Measurements from ENCODE around the gene C9orf50.
"Not testable (repeated sequence)": the region's sequence is repeated elsewhere in the genome, so short reads cannot be mapped to it uniquely, and the experiment has no call there.

The C9orf50 gene

DNA sequence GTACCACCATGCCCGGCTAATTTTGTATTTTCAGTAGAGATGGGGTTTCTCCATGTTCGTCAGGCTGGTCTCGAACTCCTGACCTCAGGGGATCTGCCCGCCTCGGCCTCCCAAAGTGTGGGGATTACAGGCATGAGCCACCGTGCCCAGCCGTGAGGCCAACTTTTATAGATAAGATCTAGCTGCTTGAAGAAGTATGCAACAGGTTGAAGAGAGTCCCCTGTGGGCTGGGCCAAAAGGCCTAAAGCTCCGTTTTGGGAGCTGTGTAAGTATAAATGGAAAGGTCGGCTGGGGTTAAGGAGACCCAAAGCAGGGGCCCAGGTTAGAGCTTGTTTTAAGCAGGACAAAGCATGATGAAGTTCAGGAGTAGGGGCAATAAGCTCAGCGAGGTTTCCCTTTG is 28.1 kb downstream of the C9orf50 start:
- not testable (repeated sequence) for DNase-seq (ENCODE audit: low read depth in 3 of 3, low spot score in 1 of 3)

DNA sequence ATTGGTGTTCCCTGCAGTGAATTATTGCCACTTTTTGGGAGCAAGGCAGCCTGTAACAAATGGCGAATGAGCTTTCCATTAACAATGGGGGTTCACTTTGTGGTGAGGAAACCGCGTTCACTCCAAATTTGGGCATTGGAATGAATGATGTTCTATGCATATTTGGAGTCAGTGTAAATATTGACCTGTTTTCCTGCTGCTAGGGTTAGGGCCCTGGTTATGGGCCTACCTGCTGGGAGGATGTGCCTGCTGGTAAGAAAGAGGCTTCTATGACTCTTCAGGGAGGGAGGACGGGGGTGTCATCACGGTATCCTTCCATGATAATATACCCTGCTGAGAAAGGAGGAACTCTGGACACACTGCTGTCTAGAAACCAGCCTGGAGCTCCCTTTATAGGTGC is 29.0 kb downstream of the C9orf50 start:
- DNase-seq (ENCODE audit: low read depth in 3 of 3, low spot score in 1 of 3): no peak

DNA sequence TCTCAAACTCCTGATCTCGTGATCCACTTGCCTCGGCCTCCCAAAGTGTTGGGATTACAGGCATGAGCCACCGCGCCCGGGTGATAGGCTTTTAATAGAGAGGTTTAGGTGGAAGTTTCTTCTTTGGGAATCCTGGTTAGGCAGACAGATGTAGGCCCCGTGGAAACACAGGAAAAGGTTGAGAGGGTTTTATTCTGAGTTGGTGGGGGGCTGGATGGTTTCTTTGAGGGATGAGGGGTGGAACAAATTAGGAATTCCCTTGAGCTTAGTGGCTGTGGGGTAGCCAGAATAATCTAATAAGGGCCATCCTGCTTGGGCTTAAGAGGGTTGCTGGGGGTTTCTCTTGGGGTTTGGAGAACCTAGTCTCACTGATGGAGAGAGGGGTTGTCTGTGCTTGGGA is 30.4 kb downstream of the C9orf50 start:
- DNase-seq (ENCODE audit: low read depth in 3 of 3, low spot score in 1 of 3): no peak

DNA sequence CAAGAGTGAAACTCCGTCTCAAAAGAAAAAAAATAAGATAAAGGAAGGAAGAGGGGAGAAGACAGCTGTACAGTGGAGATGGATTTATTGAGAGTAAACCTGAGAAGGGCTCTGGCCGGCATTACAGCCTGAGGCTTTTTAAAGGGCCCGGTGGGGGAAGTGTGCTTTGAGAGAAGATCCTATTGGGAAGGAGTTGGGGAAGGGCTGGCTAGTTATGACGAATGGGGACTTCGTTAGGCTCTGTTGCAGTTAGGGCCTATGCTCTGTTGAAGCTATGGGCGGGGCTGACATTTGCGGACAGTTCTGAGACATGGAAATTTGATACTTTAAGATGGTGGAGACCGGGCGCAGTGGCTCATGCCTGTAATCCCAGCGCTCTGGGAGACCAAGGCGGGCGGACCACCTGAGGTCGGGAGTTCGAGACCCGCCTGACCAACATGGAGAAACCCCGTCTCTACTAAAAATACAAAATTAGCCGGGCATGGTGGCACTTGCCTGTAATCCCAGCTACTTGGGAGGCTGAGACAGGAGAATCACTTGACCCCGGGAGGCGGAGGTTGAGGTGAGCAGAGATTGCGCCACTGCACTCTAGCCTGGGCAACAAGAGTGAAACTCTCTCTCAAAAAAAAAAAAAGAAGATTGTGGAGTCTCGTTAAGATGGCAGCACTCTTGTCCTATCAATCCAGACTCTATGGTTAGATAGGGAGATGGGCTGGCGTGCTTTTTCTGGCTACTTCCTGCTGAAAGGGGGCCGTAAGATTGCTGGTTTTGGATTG is 33.2 kb downstream of the C9orf50 start:
- no peak for DNase-seq (ENCODE audit: low read depth in 3 of 3, low spot score in 1 of 3)

DNA sequence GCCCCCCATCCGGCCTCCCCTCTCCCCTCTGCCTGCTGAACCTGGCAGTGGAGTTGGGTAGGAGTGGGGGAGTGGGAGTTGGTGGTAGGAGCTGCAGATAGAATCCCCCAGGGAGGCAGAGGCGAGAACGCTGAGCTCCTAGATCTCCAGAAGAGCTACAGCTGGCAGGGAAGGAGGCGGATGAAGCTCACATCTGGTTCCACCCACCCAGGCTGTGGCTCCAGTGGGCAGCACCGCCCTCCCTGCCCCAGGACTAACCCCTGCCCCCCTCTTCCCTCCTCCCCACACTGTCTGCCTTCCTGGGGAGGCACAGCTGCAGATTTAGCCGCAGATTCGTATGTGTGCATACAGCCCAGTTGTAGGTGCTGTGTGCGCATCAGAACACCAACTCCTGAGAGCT is 34.2 kb downstream of the C9orf50 start:
- DNase-seq (ENCODE audit: low read depth in 3 of 3, low spot score in 1 of 3): no peak

DNA sequence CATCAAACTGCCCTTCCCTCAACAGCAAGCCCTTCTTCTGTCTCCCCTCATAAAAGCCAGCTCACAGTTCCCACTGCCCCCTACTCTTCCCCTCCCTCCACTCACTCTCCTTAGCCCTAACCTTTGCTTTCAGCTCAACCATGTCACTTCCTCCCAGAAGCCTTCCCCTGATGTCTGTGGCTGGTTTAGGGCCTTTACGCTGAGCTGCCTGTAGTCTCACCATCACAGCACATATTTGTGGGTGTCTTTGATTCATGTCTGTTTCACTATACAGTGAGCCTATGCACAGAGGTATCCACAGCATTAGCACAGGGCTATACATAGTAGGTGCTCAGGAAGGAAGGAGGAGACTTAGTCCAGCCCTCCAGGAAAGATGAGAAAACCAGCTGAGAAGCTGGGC is 34.7 kb downstream of the C9orf50 start:
- DNase-seq (ENCODE audit: low read depth in 3 of 3, low spot score in 1 of 3): no peak

DNA sequence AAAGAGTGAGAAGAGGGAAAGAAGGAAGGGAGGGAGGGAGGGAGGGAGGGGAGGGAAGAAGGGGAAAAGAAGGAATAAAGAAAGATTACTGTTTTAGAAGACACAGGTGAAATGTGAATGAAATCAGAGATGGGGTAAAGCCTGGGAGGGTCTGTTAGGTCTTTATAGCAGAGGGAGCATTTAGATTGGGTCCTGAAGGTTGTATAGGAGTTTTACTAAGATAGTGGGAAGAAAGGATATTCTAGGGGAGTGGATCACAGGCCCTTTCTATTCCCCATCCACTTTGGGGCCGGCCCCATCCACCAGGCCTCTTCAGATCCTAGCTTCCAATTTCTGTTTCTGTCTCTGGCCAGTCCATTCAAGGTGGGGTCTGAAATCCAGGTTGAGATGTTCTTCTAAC is 35.5 kb downstream of the C9orf50 start:
- DNase-seq (ENCODE audit: low read depth in 3 of 3, low spot score in 1 of 3): no peak

DNA sequence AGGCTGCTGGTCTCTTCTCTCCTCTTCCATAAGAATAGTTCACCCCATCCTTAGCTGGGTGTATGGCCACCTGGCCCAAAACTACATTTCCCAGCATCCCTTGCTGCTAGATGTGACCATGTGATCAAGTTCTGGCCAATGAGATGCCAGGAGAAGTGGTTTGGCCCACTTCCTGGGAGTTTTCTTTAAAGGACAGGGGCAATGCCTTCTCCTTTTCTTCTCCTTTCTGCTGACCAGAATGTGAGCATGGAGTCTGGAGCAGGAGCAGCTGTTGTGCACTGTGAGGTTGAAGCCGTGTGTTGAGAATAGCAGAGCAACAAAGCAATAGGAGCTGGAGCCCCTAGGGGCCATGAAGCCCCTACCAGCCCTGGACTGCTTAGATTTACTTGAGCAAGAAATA is 36.8 kb downstream of the C9orf50 start:
- peak in 2 of 3 donors; percentile 21 to 31 for DNase-seq (ENCODE audit: low read depth in 3 of 3, low spot score in 1 of 3)

DNA sequence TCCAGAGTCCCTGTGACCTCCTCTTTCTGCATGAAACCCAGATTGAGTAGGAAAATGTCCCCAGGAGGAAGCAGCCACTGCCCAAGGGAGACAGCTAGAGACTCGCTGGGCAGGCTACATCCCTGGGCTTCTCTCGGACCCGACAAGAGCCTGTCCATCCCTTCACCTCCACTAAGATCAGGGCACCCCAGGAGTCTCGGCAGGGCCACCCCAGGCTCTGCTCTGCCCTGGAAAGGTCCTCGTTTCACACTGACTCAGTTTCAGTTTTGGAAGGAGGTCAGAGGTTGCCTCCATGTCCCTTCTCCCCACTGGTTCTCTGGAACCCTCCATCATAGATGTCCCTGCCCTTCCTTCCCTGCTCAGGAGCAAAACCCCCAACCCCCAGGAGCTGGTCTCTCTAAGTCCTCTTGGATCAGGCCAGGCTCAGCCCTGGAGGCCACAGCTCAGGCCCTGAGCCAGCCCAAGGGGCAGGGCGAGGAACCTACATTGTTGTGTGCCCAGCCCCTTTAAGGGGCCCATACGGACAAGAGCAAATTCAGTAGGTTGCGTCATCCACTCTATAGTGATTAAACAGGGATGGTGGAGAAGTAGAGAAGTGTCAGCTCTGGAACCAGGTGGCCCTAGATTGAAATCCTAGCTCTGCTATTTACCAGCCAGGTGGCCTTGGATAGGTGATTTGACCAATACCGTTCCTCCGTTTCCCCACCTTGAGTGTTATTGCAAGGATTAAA is 37.4 kb downstream of the C9orf50 start:
- no peak for DNase-seq (ENCODE audit: low read depth in 3 of 3, low spot score in 1 of 3)

DNA sequence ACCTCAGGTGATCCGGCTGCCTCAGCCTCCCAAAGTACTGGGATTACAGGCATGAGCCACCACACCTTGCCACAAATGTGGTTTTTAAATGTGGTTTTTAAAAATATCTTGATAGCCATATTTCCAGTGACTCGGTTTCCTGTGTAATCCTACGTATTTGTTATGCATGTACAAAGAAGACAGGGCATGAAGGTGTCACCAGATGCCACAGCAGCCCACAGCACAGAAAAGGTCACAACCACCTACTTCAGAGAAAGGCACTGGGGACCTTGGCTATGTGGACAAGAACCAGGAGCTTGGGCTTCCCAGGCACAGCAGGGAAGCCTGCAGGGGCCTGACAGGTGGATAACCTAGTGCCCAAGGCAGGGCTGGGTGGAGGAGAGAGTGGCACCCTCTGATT is 38.0 kb downstream of the C9orf50 start:
- no peak for DNase-seq (ENCODE audit: low read depth in 3 of 3, low spot score in 1 of 3)

DNA sequence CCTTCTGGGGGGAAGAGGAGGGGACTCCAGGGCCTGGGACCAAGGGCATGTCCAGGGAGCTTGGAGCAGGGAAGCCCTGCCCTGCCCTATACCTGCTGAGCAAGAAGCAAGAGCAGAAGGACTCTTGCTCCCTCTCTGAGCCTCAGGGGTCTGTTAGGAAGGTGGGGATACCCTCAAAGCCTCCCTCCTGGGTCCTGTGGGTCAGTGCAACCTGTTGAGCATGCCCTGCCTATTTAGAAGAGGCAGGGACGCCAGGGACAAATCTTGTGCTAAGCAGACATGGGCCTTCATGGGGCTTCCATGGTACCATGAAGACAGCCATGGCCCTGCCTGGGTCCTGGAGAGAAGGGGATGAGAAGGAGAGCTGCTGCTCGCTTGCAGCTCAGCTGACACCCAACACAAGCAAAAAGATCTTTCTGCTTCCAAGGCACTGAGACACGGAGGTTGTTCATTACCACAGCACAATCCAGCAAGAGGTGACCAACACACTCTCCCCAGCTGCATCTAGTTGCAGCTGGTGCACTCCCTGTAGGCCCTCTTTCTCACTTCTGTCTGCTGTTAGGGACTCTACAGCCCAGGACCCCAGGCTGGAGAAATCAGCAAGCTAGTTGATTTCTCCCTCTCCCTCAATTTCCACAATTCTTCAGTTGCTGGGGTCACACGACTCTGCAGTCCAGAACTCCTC is 39.3 kb downstream of the C9orf50 start:
- no peak for DNase-seq (ENCODE audit: low read depth in 3 of 3, low spot score in 1 of 3)

DNA sequence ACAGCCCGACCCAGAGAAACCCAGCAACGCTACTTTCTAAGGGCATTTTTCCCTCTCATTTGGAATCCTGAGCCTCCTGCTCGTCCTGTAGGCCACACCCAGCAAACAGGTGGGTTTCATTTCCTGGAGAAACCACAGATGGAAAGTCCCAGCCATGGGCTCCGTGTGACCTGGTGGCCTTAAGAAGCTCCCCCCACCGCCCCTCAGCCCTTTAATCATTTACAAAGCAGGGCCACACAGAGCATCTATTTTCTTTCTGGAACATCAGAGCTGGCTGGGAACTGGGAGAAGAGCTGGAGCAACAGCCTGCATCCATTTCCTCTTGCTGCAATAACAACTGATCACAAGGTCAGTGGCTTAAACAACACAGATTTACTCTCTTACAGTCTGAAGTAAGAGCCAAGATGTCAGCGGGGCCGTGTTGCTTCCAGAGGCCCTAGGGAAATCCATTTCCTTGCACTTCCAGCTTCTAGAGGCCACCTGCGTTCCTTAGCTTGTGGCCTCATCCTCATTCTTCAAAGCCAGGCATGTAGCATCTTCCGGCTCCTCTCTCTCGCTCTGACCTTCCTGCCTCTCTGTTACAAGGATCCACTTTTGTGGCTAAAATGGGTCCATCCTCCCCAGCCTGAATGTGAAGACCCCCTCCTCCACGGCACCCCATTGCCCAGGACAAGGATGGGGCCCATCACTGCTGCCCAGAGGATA is 40.5 kb downstream of the C9orf50 start:
- no peak for DNase-seq (ENCODE audit: low read depth in 3 of 3, low spot score in 1 of 3)

DNA sequence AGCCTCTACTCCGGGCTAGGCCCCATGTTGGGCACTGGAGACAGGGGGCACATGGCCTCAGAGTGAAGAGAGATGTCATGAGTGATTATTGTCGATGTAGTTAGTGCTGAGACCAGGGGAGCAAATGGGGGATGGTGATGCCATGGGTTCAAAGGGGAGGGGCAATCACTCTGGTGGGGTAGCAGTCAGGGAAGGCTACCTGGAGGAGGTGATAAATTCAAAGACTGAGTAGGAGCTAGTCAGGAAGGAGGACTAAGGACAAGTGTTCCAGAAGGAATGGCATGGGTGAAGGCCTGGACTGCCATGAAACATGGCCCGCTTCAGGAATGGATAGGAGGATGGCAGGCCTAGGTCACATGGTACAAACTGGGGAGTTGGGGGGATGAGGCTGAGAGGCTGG is 41.6 kb downstream of the C9orf50 start:
- no peak for DNase-seq (ENCODE audit: low read depth in 3 of 3, low spot score in 1 of 3)

DNA sequence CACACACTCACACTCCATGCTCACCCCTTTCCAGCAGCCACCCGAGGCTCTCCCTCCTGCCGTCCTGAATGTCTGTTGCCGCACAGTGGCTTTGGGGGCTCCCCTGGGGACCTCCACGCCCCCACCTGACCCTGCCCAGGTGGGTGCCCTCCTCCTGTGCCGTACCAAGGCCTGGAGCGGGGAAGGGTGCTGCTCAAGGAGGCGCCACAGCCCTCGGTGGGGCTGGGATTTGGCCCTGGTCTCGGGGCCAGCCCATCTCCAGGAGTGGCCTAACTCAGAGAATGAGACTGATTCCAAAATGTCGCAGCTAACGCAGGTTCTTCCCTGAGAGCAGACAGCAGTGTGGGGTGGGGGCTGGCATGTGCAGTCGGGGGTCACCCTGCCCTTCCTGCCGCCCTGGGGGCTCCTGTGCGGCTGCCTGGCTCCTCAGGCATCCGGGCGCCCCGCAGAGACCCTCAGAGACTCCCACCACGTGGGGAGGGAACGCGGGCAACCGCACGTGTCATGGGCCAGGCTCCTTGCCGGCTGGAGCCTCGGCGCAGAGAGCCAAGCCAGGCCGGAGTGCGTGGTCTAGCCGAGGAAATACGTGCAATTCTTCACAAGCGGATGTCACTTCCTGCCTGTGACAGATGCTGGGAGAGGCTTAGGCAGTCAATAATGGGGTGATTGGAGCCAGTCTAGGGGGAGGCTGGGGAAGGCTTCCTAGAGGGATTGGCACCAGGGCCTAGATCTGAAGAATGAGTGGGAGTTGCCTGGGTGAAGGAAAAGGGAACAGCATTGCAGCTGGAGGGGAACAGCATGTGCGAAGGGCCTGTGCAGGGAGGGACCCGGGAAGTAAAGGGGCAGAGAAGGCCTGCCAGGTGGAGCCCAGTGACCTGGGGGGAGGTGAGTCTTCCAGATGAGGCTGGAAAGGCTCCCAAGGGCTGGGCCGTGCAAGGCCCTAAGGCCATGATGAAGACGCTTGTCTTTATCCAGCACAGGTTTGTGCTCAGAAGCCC is 44.1 kb downstream of the C9orf50 start:
- DNase-seq (ENCODE audit: low read depth in 3 of 3, low spot score in 1 of 3): no peak

DNA sequence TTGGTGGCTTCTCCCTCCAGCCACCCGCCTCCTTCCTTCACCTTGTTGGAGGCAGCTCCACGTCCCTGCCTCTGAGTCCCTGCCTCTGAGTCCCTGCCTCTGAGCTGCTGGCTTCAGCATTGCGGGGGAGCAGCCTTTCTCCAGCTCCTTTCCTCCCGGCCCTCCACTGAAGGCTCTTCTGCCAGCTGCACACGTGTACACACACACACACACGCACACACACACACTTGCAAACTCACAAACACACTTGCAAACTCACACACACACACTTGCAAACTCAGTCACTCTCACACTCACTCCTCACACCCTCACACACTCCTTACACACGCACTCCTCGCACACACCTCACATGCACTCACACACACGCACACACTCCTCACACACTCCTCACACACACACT is 45.1 kb downstream of the C9orf50 start:
- no peak for DNase-seq (ENCODE audit: low read depth in 3 of 3, low spot score in 1 of 3)

DNA sequence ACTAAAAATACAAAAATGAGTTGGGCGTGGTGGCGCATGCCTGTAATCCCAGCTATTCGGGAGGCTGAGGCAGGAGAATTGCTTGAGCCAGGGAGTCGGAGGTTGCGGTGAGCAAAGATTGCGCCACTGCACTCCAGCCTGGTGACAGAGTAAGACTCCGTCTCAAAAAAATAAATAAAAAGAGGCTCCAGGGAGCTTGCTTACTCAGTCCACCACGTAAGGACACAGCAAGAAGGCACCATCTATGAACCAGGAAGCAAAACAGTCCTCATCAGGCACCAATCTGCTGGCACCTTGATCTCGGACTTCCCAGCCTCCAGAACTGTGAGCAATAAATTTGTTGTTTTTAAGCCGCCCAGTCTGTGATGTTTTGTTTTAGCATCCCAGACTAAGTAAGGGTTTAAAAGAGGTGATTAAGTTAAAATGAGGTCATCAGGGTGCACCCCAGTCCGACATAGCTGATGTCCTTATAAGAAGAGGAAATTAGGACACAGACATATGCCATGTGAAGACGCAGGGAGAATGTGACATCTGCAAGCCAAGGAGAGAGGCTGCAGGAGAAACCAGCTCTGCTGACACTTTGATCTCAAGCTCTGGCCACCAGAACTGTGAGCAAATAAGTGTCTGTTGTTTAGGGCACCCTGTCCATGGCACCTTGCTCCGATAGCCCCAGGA is 45.9 kb downstream of the C9orf50 start:
- no peak for DNase-seq (ENCODE audit: low read depth in 3 of 3, low spot score in 1 of 3)

DNA sequence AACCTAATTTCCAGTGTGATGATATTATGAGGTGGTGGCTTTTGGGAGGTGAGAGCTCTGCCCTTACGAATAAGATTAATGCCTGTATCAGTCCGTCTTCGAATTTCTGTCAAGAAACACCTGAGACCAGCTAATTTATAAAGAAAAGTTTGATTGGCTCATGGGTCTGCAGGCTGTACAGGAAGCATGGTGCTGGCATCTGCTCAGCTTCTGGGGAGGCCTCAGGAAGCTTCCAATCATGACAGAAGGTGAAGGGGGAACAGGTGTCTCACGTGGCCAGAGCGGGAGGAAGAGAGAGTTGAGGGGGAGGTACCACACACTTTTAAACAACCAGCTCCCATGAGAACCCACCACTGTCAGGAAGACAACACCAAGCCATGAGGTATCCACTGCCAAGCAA is 46.9 kb downstream of the C9orf50 start:
- no peak for DNase-seq (ENCODE audit: low read depth in 3 of 3, low spot score in 1 of 3)

DNA sequence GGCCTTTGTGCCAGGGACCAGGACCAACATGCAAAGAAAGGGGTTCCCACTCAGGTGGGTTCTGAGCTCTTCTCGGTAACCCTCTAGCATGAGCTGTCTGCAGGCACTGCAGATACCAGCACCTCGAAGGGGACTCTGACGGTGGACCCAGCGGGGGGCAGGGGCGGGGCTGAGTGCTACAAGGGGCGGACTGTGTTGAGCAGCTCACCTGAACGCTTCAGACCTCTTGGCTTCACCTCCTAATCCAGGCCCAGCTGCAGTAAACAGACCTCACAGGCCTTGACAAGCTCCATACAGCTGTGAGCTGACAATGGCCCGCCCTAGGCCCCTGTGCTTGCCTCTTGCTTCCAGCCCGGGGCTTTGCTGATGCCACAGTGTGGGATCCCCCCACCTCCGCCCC is 48.4 kb downstream of the C9orf50 start:
- DNase-seq (ENCODE audit: low read depth in 3 of 3, low spot score in 1 of 3): no peak

DNA sequence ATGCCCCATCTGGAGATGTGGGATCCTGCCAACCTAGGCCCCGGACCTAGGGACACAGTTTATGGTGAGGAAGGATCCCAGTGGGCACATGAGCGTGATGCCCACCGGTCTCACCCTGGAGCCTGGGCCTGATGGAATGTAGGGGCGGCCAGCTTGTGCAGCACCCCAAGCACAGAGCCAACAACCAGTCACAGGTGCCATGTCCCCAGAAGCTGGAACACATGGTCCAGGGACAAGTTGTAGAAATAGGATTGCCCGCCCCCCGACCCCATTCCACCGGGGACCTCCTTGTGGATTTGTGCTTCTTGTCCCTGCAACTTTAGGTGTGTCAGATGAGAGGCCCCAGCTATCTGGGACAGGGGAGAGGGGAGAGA is 48.9 kb downstream of the C9orf50 start:
- no peak for DNase-seq (ENCODE audit: low read depth in 3 of 3, low spot score in 1 of 3)
